Psoas muscle (tissue), 8 donors: ENCODE data around the gene HPD. TPM values are rescaled to one million over a fixed set of nuclear protein-coding genes. Genes with fewer than 3 reads are reported as not detected.

ENCODE experiments used
- ATAC-seq, 4 donors: fragments of 200-7000 bp; cut with Tn5 transposase; one replicate each; pipeline ENCODE4 v1.9.1; 2020; ENCODE audit warnings: moderate library complexity in 3 of 4, mild to moderate bottlenecking in 2 of 4
- DNase-seq, 2 donors: peaks; one replicate each; pipeline ENCODE4 v3.0.0-alpha.2; 2020
- H3K27ac ChIP-seq: fragments of 200-600 bp; one replicate; pipeline ENCODE4 v1.8.0; 2022
- H3K27me3 ChIP-seq, 3 donors: fragments of 200-600 bp in 1 of 3; one replicate each; pipeline versions ENCODE4 v1.6.1 to v1.8.0; 2013 to 2022; ENCODE audit warnings: low read length in 2 of 3, mild to moderate bottlenecking in 2 of 3, moderate library complexity in 1 of 3; ENCODE audit not compliant: insufficient read depth in 3 of 3
- H3K36me3 ChIP-seq, 2 donors: fragments of 200-600 bp in 1 of 2; one replicate each; pipeline versions ENCODE4 v1.6.1 to v1.8.0; 2013 to 2022; ENCODE audit warnings: low read depth in 1 of 2, mild to moderate bottlenecking in 1 of 2, moderate library complexity in 1 of 2; ENCODE audit not compliant: insufficient read depth in 1 of 2
- H3K4me1 ChIP-seq: fragments of 200-600 bp; one replicate; pipeline ENCODE4 v1.8.0; 2022
- H3K4me3 ChIP-seq: fragments of 200-600 bp; one replicate; pipeline ENCODE4 v1.8.0; 2022; ENCODE audit warnings: mild to moderate bottlenecking
- H3K9me3 ChIP-seq: fragments of 200-600 bp; one replicate; pipeline ENCODE4 v1.8.0; 2022
- CTCF ChIP-seq: fragments of 200-600 bp; IDR thresholded peaks from one replicate; pipeline ENCODE4 v1.8.0; 2022; ENCODE audit warnings: antibody characterized with exemption
- WGBS, 3 donors: extraction: QIAGEN DNeasy Blood & Tissue Kit; methylation state at CpG; one replicate each; pipeline versions ENCODE4 v1.1.6 to v1.1.7; 2013; 5-methylcytosine and 5-hydroxymethylcytosine counted together
- intact Hi-C, 2 donors: fragments of 100-400 bp; cut with DNase I; formaldehyde crosslinking; loops; one replicate each; pipeline versions ENCODE4 v1.11.0 to v1.14.2; 2022
- polyA plus RNA-seq, 3 donors: library from polyadenylated mRNA; stranded (reverse); fragments of 200-250 nt; gene quantifications; one replicate each; pipeline ENCODE4 v1.2.3, GENCODE V29; 2013
- total RNA-seq, 4 donors: library from RNA; stranded (reverse); fragmentation: NEBNext Ultra II Directional in 2 of 4; extraction: Animal tissue kit (Norgen Biotek cat#: 25700) in 2 of 4; gene quantifications; one replicate each; pipeline versions ENCODE4 v1.2.1 to v1.2.4, GENCODE V29; 2021 to 2023
- donor health status: healthy with polysubstance abuse.
- donor health status: DM: no; HTN: no; CAD: no; lungs with moderate emphysema.
- donor health status: Bipolar disorder and iron deficiency.
- donor health status: healthy.
- donor health status: DM: yes; HTN: yes; CAD: no.
- donor health status: DM: no; HTN: no; CAD: no.
- donor health status: DM: no; HTN: no; CAD: no.
- donor health status: DM: yes; HTN: yes; CAD: no.

HPD gene
- total and polyA plus RNA-seq, 7 donors, result 0.67 to 3.3 (median 1.6) TPM

- DNase-seq (peak; percentile 10 to 46), ATAC-seq (no peak)
- no peak overlapping the region for H3K27ac ChIP-seq
- no peaks in the 10 kb centered on the region for H3K27me3 ChIP-seq
- intact Hi-C loops, result no loop called here
- WGBS, 3 donors, result 93 to 96% (median 94%) methylated on average over 36 to 47 of the region's 47 CpGs
- H3K36me3 ChIP-seq, result peaks cover 7 to 83% of the 10 kb centered on the region in 2 donors
- H3K4me3 ChIP-seq, result no peak overlapping the region
- peaks cover 18% of the 10 kb centered on the region for H3K4me1 ChIP-seq
- TF ChIP-seq CTCF, result no peak
- no peaks in the 10 kb centered on the region for H3K9me3 ChIP-seq
Observed at GRCh38 chr12:121816925-121817647, 41.6 kb downstream of the HPD start.

GRCh38 chr12:121815263-121815662 lies 43.4 kb downstream of the HPD start:
- WGBS, 3 donors, result 88 to 94% (median 90%) methylated on average over 8 of the region's 8 CpGs
- H3K36me3 ChIP-seq, result peaks cover 7 to 74% of the 10 kb centered on the region in 2 donors

GRCh38 chr12:121814429-121815119 lies 44.1 kb downstream of the HPD start:
- no peaks in the 10 kb centered on the region for H3K27me3 ChIP-seq
- WGBS, 3 donors, result 84 to 92% (median 90%) methylated on average over 30 to 31 of the region's 31 CpGs
- TF ChIP-seq CTCF, result no peak
- H3K36me3 ChIP-seq, result peaks cover 7 to 74% of the 10 kb centered on the region in 2 donors
- H3K9me3 ChIP-seq, result no peaks in the 10 kb centered on the region
- peaks cover 32% of the 10 kb centered on the region for H3K4me1 ChIP-seq
- intact Hi-C loops, result loop anchor here (5.0 kb wide), 1 partner anchor 37 kb away; no protein-coding TSS in a partner anchor
- DNase-seq (peak; percentile 11 to 45), ATAC-seq (no peak)
- no peak overlapping the region for H3K27ac ChIP-seq
- no peak overlapping the region for H3K4me3 ChIP-seq

More at GRCh38 chr12:121815263-121815662, 43.4 kb downstream of the HPD start:
- Histone ChIP-seq H3K27me3 (no peaks in the 10 kb centered on the region), H3K9me3 (no peaks in the 10 kb centered on the region), H3K4me3 (no peak overlapping the region), H3K4me1 (peaks cover 32% of the 10 kb centered on the region), H3K27ac (no peak overlapping the region)
- ATAC-seq (no peak), DNase-seq (no peak)
- no peak for TF ChIP-seq CTCF
- intact Hi-C loops, result no loop called here

- Histone ChIP-seq H3K27ac (no peak overlapping the region), H3K9me3 (no peaks in the 10 kb centered on the region), H3K27me3 (no peaks in the 10 kb centered on the region), H3K4me3 (no peak overlapping the region), H3K4me1 (peaks cover 32% of the 10 kb centered on the region), H3K36me3 (peaks cover 7 to 74% of the 10 kb centered on the region in 2 donors)
- no peak for TF ChIP-seq CTCF
- intact Hi-C loops, result loop anchor here (2.0 to 5.0 kb wide), 2 partner anchors 19 to 37 kb away; no protein-coding TSS in a partner anchor
- ATAC-seq, result no peak
- DNase-seq, result peak in 1 of 2 donors; percentile 42
- WGBS, 3 donors, result 88 to 95% (median 90%) methylated on average over 11 to 14 of the region's 14 CpGs
Observed at GRCh38 chr12:121813951-121814350, 44.7 kb downstream of the HPD start.
